Forelimb muscle (tissue), 1 donor: ENCODE measurements around the gene CTNNA3. TPM values are rescaled to one million over a fixed set of nuclear protein-coding genes. Genes with fewer than 3 reads are reported as not detected.

Source experiments
- DNase-seq: peaks from one replicate; pipeline ENCODE4 v3.0.0-alpha.2; 2013; ENCODE audit warnings: low read depth
- polyA plus RNA-seq: library from polyadenylated mRNA; unstranded; fragments of 120-200 nt; gene quantifications from one replicate; pipeline ENCODE4 v1.2.1, GENCODE V29; 2013; ENCODE audit not compliant: insufficient read length

Gene CTNNA3
- polyA plus RNA-seq, 1 donor: 12.6 TPM

DNA sequence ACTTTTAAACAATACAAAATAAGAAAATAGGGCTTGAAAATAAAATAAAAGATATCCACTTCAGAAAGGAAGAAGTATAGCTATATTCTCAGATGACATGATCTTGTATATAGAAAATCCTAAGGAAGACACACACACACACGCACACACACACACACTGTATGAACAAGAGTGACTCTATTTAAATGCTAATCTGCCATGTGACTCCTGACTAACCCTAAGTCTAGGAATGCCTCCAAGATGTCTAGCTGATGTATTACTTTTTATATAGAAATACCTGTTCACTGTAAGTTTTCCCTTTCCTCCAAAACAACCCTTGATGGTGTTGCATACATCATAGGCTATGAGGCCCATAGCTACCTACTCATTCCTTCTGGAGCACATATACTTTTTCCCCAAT is 943.3 kb downstream of the CTNNA3 start:
- DNase-seq: no peak

DNA sequence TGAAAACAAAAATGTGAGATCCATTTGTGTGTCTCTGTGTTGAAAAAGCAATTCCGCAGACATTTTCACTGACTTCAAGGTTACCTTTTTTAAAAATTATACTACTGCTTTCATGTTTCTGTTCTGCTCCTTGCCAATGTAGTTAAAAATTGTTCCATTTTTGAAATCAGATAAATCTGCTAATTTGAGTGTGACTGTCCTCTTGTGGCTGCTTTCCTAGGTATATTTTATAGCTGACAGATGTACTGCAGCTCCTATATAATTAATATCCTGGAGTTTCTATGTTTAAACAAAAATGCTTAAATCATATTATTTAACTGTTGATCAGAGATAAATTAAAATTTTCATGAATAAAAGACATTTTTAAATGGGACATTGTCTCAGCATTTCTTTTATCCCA is 947.8 kb downstream of the CTNNA3 start:
- DNase-seq: no peak

DNA sequence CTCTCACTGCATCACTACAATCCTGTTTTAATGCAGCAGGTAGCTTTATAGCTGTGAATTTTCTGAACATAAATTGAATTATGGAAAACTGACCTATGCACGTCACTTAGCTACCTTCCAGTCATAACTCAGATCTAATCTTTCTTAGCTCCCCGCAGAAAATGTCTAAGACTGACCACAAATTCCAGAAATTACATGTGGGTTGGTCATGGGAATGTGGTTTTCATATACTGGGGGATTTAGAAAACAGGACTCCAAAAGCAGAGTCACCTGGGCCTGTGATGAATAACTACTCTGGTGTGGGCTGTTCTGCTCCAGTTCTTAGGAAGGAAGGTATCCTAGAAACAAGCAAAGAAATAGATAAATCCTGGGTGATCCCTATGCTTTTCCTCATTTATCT is 948.5 kb downstream of the CTNNA3 start:
- DNase-seq: no peak

DNA sequence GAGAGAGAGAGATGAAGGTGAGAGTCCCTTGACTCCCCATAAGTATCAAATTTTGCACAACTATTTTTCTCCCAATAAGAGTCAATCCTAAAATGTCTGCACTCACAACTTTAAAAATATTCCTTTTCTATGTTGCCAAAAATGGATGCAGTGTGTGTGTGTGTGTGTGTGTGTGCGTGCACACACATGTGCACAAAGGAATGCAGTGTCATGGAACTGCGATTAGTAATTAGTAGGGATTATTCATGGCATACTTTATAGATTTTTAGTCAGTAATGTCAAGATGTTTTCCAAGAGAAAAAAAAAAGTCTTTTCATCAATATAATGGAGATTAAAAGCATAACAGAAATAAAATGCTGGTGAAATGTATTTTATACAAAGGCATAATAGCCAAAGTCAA is 949.3 kb downstream of the CTNNA3 start:
- DNase-seq: no peak

DNA sequence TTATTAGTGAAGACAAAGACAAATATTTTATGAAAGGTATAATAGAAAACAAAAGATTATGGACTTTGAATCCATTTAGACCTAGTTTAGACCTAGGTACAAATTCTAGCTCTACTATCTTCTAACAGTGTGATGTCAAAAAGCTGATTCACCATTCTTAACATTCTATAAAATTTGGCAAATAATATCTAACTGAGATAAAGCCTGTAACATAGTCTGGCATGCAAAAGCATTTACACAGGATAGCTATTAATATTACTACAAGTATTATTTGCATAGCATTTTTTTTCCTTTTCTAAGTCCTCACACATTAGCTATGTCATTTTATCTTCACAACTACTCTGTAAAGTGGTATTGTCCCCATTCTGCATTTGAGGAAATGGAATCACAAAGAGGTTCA is 949.7 kb downstream of the CTNNA3 start:
- DNase-seq: no peak

DNA sequence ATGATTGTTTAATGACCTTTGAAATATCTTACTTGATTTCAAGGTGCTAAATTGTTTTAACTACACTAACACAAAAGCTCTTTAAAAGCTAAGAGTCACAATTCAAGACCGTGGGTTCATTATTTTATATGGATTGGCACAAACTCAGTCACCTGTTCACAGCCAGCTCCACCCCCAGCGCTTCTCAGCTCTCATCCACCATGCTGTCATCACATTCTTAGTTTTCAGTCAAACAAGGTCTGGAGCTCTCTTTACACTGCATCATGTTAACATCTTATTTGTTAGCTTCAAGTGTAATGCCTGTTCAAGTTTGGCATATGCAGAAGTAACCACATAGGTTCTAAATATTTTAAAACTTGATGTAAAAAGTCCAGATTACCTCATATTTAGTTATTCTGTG is 951.1 kb downstream of the CTNNA3 start:
- DNase-seq: no peak

DNA sequence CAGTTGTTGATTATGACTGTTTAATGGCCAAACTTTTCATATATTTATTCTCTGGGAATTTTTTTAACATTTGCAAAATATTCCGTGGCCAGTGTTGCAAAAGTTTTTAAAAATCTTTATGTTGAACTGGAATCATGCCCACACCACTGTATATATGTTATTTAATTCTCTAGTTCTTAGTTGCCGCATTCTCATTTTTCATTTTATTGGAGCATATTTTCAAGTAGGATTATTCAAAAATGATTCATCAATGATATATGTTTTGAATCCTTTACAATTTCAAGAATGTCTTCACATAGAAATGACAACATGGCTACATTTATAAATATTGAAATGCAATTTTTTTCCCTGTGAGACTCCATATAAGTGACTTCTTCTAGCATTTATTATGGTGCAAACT is 958.8 kb downstream of the CTNNA3 start:
- no peak for DNase-seq

DNA sequence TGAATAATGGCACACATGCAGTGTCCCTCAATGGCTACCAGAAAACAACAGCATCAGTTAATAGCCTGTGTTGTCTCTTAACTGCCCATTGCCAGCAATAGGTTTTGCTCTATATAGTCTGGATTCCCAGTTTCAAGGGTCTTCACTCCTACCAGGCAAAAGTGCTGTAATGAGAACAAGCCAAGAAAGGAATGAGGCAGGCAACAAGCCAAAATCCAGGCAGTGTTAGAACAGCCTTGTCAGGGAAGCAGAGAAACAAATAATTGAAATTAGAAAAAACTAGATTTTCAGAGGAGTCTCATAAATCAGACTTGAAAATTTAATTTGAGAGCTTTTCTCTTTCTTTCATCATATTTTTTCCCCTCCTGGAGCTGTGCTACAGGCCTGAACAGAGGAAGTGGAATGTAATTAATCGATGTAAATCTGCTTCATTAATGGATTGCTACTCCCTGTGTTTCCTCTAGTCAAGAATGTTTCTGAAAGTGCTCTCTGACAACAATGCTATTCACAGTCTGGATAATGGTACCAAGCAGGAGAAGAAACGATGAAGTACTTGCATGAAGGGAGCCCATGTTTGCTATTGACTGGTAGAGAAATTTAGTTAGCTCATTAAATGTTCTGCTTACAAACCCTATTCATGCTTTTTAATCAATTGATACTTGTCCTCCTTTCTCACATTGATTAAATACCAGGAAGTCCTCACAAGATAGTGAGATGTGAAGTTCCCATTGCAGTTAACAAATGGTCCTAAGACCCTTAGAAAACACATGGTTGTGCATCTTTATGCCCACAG is 972.2 kb downstream of the CTNNA3 start:
- no peak for DNase-seq

DNA sequence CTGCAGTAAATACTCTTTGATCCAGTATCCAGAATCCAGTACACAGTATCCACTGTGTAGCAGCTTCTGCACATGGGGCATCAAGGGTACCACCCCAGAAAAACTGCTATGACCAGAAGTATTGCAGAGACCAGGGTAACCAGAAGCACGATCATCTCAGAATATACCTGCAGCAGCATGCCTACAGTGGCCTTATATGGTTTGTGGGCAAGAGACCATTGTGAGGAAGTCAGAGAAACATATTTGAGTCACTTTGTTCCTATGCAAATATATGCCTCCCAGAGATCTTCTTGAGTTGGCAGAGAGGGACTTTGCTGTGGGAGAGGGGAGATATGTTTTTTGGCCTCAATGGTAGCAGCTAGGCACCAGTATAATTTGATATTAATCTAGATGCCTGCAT is 976.5 kb downstream of the CTNNA3 start:
- no peak for DNase-seq

DNA sequence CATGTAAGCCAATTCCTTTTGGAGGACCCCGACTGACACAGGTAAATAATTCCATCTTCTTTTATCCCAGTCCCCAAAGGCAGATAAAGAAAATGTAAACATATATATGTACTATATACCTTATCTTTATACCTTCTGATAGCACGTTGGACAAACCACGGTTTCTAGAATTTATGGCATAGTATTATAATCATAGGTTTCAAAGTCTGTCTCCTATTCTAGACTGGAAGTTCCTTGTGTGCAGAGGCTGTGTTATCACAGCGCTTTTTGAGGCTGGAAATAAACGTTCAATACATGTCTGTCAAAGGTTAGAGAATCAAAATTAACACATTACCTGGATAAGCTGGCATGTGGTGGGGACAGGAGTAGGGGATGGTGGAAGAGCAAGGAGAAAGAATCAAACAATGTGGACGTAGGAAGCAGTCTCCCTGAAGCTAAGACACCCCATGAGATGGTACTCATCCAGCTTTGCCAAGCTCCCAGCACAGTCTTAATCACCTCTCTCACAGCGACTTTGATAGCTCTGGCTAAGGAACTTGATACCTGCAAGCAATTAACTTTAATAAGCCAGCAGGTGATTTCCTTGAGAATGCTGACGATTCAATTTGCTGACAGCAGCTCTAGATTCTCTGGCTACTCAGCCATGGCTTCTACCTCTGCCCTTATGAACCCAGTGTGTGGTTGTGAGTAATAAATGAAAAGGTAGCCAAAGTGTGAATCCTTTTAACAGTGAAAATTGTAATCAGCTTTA is 978.6 kb downstream of the CTNNA3 start:
- no peak for DNase-seq

DNA sequence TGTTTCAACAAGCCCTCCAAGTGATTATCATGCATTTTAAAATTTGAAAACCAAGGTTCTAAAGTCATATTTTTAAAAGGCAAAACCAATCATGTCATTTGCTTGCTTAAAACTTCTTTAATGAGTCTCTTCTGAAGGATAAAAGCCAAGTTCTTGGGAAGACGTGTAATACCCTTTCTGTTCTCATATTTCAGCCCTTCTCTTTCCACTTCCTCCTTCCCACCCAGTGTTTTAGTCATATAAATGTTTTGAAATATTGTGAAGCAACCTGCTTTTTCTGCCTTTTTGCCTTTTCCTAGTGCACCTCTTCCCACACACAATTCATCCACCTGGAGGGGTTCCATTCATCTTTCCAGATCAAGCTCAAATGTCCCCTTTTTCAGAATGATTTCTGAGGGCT is 981.3 kb downstream of the CTNNA3 start:
- DNase-seq: no peak

DNA sequence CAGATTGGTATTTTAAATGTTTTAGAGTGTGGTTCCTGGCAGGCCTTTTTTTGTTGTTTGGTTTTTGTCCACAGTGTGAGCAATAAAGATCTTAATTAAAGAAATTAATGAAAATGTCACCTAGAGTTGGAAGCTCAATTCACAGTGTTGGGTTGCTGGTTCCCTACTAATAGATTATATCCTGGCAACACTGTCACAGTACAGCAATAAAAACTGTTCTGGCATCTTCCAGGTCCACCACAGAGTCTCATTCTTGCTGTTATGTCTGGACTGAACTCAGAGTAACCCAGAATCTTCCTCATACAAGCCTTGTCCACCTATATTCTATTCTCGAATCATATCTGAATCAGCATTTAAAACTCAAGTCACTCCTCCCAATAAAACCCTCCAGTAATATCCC is 982.6 kb downstream of the CTNNA3 start:
- DNase-seq: no peak

DNA sequence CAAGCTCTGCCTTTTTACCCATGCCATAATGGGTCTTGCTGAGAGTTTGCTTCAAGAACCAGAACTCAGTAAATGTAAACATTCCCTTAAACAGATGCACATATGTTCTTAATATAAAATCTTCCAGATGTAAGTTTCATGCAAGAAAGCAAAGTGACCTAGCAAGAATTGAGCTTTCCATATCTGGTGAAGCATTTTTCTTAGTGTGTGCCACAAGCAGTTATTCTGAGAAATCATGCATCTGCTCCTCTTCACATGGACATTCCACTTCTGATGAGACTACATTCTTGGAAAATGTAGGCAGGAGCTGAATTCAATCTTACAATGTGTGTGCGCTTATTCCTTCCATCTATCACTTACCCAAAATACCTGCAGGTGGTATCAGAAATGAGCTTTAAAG is 997.9 kb downstream of the CTNNA3 start:
- DNase-seq: no peak

DNA sequence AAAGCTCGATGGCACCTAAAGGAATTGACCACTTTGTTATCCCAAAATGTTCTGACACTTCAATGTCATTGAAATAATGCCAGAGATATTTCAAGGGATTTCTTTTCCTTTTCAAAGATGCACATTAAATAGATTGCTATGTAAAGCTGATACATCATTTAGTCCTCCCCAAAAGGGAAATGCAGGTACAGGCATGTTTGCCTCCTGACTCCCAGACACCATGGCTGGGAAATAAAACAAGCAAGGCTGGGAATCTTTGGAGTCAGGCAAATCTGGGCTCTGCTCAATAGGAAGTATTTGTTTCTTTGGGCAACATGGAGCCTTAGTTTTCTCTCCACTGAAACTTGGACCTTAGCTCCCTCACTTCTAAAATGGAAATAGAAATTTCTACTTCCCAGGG is 1000.9 kb downstream of the CTNNA3 start:
- no peak for DNase-seq

DNA sequence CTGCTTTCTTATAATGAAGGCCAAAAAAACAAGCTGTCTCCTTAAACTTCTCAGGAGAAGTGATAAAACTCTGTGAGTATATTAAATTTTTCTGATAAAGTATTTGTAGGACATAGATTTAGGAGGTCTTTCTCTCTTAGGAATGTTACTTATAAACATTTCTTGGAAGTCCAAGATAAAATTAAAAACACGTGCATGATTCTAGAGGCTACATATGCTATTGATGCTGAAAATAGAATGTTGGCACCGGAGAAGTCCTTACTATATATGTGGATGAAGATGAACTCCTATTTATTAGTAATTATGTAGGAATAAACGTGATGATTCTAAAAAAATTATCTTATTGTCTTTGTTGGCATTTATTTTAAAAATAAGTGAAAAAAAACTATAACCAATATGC is 1011.4 kb downstream of the CTNNA3 start:
- peak; percentile 11 for DNase-seq

DNA sequence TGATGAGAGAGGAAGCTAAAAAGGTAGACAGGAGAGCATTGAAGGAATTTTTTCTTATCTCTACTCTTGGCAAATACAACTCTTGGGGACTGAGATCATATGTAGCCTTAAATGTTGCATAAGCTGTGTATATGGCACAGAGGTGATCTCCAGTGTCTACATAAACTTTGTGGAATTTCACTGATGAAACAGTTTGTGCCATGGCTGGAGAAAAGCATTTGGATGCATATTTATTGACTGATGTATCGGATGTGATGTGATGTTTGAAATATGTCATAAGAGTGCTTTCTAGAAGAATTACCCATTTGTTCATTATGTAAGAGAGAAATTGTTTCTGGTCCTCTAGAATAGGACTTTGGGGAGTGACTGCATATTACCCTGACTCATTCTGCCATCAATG is 1015.1 kb downstream of the CTNNA3 start:
- DNase-seq: no peak

DNA sequence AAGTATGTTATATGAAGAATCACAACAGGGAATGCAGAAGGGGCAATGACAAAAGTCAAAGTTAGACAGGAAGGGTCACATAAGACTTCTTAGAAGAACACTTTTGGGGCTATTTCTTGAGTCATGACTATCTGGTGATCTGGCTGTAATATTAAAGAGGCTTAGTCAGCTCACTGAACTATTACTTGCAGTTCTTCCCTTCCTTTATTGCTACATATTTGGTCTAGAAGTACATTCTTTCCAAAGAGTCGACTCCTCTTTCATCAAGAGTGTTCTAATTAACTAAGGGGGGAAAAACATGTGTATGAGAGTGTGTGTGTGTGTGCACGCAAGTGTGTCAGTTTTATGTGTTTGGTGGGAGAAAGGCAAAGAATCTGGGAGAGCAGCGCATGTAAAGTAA is 1017.5 kb downstream of the CTNNA3 start:
- no peak for DNase-seq

DNA sequence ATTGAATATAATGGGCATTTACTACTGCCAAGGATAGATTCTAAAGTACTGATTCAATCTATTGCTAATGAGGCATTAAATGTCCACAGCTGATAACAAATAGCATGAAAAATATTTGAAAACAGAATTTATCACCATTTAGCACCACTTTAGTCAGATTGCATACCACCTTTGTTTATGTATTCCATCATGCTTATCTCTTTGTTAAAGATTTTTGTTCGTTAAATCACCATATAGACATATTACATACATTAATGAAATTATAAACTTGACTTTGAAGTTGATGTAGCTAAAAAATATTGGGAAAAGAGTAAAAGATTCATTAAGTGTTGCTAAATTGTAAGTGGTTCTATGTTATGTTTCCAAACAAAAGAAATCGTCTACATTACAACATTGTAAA is 1022.9 kb downstream of the CTNNA3 start:
- DNase-seq: no peak

DNA sequence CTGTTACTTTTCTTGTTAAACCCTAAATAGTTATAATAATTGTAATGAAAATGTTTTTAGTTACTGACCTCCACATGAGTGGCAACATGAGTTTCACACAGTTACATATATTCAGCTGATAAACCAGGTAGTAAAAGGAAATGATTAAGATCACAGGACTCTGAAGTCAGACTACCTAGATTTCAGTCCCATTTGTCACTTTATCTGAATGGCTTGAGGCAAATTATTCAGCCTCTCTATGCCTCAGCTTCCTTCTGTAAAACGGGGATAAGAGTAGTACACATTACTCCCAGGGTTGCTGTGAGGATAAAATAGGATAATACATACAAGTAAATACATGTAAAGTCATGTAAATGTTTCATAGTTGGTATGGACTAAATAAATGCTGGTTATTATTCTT is 1024.4 kb downstream of the CTNNA3 start:
- no peak for DNase-seq

DNA sequence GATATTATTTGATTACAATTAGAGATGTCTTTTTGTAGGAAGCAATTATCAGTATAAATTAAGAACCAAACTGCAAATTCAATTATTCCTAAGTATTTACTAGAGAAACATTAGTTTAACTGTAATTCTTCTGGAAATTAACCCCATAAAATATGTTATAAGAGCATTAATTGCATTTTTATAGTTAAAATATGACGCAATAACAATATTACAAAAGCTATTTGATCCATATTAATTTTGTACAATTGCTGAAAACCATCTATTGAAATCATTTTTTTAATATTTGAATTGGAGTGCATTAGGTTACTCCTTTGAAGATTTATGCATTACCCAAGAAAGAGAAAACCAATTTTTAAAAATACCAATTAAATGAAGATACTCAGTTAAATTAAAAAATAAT is 1024.9 kb downstream of the CTNNA3 start:
- no peak for DNase-seq

DNA sequence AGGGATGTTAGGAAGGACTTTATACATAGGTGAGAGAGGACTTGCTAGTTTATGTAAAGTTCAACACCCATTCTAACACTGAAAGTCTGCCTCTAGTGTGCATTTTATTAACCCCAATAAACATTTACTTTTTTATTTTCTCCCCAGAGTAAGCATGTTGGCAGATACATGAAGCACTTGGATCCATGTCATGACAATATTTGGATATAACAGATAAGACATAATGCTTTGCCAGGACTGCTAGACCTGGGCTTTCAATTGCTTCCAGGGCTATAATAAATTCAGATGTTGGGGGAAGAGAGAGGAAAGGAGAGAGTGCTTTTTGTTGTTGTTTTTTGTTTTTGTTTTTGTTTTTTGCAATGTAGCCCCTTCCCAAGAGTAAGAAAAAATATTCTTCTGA is 1039.5 kb downstream of the CTNNA3 start:
- DNase-seq: no peak

DNA sequence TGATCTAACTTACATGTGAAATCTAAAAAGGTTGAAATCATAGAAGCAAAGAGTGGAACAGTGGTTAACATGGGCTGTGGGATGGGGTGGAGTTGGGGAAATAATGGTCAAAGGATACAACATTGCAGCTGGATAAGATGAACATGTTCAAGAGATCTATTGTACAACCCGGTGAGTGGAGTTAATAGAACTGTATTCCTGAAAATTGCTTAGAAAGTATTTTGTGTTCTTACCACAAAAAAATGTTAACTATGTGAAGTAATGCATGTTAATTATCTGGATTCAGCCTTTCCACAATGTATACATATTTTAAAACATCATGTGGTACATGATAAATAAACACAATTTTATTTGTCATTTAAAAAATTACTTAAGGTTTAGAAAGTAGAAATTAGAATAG is 1041.1 kb downstream of the CTNNA3 start:
- no peak for DNase-seq

DNA sequence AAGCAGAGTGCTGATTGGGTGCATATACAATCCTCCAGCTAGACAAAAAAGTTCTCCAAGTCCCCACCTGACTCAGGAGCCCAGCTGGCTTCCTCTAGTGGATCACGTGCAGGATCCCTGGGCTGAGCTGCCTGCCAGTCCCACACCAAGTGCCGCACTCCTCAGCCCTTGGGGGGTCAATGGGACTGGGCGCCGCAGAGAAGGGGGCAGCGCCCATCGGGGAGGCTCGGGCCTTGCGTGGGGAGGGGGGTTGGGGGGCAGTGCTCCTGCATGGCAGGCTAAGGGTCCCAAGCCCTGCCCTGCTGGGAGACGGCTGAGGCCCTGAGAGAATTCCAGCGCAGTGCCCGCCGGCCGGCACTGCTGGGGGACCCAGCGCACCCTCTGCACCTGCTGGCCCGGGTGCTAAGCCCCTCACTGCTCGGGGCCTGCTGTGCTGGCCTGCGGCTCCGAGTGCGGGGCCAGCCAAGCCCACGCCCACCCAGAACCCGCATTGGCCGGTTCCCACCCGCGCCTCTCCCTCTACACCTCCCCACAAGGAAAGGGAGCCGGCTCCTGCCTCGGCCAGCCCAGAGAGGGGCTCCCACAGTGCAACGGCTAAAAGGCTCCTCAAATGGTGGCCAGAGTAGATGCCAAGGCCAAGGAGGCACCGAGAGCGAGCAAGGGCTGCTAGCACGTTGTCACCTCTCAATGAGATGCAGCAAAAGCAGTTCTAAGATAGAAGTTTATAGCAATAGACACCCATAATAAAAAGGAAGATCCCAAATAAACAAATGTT is 1044.5 kb downstream of the CTNNA3 start:
- DNase-seq: no peak
